Measurements from ENCODE around the gene ACAA2.
A peak's percentile ranks its signal among the peaks of the same experiment; 100 is the strongest.

Gene ACAA2

DNA sequence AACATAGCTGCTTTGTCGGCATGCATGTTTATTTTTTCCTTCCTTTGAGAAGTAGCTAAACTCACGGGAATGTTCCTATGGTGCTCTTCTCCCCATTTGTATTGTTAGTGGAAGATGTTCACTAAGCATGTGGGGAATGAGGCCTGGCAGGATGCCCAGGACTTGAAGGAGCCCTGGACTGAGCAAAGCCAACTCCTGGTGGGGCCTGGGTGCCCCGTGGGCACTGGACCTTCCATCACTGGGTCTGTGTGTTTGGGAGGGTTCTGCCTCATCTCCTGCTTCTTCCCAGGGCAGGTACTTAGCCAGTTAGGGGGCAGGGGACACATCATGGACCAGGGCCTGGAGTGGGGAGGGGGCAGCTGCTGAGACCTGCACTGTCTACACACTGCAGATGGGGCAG lies 49.3 kb downstream of the ACAA2 start:
- no peak for DNase-seq

DNA sequence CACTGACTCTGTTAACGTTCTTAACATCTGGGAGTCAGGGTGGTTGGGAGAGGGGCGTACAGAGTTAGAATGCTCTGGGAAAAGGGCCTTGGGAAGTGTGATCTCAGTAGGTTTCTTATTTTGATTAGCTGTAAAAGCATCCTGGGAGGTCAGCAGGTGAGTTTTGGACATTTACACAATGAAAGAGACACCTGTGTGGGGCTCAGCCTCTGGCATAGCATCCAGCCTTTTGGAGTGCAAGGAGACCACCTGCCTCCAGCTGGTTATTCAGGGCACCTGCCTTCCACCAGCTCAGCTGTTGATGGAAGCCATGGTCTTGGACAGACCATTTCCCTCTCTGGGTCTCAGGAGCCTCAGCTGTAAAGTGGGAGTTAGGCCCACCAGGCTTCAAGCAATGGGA lies 49.7 kb downstream of the ACAA2 start:
- no peak for DNase-seq

DNA sequence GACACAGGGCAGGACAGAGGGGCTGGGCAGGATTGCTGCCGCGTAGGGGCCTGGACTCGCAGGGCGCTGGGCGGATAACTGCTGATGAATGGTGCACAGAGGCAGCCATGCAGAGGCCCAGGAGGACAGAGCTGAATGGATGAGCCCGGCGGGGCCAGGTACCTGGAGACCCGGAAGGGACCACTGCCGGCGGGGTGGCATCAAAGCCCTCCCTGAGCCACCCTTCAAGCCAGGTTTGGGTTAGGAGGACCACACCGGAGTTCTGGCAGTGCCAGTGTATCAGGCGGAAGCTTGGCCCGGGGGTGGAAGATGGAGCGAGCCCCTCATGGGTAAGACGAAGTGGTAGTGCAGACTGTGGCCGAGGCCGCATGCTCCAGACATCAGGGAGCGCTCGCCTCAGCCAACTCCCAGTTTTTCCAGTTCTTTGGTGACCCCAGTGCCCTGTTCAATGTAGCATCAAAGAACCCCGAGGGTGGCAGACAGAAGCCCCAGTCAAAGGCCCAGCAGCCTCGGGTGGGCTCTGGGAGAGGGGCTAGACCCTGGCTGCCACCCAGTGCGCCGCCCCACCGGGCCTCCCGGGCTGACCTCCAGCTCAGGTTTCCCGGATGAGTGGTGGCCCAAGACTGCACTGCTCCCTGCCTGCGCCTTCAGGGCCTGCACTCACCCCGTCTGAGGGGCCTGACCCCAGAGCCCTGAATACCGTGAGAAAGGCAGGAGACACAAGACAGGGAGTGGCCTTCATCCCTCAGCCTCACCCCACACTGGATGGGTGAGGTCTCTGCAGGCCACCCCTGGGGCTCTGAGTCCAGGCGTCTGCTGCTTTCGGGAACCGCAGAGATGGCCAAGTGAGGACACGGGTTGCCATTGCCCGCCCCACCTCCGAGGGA lies 50.9 kb downstream of the ACAA2 start:
- no peak for DNase-seq

DNA sequence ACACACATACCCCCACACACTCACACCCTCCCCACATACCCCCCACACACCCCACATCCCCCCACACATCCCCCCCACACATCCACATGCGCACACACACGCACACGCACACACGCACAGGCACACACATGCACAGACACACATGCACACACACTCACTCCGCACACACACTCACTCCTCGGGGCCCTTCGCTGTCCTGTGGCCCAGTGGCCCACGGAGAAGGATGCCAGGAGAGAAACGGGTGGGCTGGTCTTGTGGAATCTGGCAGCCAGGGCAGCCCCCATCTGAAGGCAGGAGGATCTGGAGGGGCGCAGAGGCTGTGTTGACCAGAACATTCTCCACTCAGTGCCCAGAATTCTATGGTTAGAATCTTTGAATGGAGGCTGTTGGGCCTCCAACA lies 51.6 kb downstream of the ACAA2 start:
- no peak for DNase-seq

DNA sequence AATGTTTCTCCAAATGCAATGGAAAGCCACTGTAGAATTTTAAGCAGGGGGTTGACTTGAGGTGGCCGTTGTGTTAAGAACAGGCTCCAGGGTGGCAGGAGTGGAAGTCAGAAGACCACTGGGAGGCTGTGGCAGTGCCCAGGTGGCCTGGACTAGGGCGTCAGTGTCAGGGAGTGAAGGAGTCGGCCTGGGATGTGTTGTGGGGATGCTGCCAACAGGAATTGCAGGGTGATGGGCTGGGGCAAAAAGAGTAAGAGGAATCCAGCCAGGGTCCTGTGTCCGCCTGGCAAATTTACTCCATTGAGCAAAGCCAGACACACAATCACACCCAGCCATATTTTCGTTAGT lies 55.1 kb downstream of the ACAA2 start:
- DNase-seq, result no peak

DNA sequence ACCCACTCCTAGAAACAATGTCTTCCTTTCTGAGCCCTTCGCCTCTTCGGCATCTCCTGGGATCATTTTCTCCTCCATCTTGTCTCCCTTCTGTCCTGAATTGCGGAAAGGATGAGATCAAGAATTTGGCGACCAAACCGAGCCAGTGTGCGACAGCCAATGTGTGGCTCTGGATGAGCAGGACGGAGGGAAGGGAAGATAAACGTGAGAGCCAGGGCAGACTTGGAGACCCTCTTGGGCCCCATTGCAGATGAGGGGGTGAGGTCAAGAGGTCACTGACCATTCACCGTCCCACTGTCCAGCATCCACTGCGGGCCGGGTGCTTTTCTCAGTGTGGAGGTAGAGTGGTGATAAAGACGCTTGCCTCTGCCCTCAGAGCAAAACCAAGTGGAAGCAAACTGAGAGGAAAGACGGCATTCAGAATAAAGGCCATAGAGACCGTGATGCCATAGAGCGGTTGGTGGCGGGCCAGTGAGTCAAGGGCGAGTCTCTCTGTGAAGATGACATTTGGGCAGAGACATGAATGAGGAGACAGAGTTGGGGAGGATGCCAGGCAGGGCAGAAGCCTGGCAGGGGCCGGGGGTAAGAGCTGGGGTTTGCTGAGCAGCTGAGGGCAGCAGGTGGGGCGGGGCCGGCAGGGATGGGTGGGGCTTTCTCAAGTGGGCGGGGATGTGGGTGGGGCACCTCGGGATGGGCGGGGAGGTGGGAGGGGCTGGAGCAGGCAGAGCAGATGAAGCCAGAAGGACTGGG lies 55.6 kb downstream of the ACAA2 start:
- no peak for DNase-seq

DNA sequence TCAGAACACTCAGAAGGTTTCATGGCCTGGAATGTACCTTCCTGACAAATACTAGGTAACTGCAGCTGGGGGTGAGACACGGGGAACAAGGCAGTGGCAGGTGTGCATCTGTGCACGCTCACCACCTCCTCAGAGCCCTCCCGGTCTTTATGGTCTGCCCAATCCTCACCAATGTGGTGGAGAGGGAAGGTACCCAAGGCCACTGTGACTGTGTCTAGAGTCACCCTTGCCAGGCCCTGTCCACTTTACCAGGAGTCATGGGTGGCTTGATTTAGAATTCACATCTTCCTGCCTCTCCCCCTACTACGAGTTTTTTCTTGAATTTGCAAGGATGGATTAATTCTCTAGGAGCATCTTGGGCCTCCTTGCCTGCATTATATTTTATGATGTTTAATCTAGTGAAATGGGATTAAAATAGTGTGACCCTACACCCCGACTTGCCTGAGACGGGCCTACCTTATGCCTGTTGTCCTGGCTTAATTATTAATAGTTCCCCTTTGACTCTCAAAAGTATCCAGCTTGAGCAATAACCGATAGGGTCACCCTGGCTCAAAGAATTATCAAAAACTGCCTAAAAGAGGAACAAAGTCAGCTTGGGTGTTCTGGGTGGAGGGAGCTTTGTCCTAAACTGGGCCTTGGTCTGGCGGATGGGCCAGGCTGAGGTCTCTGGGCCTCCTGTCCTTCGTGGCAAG lies 56.5 kb downstream of the ACAA2 start:
- DNase-seq, result no peak

DNA sequence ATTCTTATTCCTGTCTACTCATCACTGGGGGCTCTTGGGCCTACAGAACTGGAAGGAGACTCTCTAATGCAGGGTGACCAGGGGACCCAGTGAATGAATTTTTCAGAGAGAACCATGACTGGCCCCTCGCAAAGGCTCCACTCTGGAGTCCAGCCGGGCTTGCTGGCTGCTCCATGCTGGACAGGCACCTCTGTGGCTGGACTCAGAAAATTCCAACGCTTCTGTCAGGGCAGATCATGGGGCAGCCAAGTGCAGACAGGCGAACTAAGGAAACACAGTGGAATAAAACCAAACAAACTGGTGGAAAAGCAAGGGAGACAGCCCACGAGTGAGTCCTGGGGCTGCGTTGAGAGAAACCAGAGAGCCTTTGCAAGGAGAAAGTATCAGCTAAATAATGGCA lies 57.2 kb downstream of the ACAA2 start:
- no peak for DNase-seq

DNA sequence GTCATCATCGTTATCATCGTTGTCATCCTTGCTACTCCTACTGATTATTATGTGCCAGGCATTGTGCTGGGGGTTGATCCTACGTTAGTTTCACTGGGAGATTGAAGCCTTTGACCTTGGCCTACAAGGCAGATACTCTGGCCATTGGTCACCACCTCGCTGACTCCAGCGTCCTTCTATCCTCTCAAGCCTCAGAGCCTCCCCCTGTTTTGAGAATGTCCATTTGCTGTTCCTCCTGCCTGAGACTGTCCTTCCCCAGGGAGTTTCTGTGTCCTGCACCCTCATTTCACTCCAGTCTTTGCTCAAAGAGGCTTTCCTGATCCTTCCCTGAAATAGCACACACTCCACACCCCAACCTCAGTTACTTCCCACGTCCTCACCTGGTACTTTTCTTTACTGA lies 57.8 kb downstream of the ACAA2 start:
- DNase-seq, result no peak

DNA sequence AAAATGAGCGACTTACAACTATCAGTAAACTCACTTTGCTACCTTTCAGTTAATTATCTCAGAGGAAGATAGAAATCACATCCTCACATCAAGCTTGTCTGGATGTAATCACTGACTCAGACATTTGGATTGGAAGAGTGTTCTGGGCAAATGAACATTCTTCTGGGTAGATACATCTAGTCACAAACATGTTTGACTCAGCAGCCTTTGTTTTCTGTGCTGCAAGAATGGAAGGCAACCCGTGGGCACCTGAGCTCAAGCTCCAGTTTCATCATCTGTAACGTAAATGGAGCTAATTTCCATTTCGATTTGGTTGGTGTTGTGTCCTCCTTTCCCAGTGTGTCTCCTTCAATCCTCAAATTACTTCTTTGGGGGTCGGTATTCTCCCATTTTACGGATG lies 58.5 kb downstream of the ACAA2 start:
- no peak for DNase-seq

DNA sequence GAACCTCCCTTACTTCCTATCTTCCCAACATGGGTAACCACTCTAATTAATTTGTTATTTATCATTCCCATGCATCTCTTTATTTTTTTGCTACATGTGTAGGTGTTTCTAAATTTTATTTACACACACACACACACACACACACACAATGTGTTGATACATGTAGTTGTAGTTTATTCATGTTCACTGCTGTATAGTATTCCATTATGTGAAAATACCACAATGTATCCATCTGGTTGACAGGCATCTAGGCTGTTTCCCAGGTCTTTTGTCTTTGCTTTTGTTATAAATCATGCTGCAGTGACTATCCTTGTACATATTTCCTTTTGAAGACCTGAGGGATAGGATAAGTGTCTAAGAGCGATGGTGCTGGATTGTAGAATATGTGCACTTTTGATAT lies 59.7 kb downstream of the ACAA2 start:
- no peak for DNase-seq

DNA sequence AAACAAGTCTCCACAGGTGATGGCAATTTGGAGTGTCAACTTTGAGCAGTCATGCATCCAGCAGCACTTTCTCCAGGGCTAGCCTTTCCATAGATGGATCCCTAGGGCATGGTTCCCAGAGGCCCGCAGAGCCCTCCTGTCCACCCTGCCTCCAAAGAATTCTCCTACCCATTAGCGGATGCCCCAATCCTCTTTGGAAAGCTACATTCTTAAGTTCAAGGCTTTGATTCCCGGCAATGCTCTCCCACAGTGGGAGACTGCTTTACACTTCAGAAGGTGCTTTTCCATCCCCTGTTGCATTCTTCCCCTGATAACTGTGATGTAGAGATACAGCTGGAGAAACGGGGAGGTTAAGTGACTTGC lies 61.3 kb downstream of the ACAA2 start:
- no peak for DNase-seq

DNA sequence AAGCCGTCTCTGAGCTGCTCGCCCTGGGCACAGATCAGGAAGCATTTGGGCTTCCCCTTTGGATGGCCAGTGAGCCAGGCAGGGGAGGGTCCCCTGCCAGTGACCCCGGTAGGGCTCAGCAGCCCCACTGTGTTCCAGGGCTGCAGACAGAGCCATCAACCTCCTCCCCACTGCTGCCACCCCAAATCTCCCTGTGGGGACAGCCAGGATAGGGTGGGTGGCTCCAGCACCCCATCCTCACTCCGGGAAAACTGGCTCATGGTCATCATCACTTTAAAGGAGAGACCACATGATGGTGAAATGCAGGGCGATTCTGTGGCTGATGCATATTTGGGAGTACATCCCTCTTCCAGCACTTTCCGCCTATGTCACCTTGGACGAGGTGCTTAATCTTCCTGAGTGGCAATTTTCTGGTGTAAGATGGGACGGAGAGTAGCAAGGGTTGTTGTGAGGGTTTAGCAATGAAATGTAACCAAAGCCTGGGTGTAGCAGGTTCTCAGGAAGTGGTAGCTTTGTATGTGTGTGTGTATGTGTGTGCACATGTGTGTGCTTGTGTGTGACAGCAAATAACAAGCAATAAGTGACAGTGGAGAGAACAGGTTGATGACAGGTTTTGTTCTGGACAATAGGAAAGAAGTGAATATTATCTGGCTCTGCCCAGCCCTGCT lies 61.8 kb downstream of the ACAA2 start:
- peak; percentile 46 for DNase-seq

DNA sequence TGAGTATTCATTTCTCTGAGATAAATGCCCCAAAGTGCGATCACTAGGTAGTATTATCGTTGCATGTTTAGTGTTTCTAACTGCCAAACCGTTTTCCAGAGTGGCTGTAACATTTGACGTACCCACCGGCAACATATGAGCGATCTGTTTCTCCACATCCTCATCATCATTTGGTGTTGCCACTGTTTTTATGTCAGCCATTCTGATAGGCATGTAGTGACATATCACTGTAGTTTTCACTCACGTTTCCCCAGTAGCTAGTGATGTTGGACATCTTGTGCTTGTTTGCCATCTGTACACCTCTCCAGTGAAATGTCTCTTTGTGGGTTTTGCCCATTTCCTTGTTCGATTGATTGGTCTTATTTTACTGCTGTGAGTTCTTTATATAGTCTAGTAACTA lies 63.8 kb downstream of the ACAA2 start:
- no peak for DNase-seq

DNA sequence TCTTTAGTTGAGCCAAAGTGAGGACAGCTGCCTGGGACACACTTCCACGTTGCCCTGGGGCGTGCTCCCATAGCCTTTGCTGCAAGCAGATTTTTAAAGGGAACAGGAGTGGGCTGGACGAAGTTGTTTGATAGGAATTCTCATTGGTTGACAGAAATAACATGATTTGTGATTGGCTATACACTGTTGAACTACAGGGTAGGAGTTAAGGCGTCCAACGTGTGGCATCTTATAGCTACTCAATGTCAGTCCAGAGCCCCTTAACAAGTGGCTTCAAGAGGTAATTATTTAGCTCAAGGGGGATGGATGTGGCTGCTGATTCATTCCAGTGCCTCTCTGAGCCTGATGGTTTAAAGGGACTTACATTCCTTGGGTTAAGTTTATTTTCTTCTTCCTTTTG lies 65.5 kb downstream of the ACAA2 start:
- no peak for DNase-seq

DNA sequence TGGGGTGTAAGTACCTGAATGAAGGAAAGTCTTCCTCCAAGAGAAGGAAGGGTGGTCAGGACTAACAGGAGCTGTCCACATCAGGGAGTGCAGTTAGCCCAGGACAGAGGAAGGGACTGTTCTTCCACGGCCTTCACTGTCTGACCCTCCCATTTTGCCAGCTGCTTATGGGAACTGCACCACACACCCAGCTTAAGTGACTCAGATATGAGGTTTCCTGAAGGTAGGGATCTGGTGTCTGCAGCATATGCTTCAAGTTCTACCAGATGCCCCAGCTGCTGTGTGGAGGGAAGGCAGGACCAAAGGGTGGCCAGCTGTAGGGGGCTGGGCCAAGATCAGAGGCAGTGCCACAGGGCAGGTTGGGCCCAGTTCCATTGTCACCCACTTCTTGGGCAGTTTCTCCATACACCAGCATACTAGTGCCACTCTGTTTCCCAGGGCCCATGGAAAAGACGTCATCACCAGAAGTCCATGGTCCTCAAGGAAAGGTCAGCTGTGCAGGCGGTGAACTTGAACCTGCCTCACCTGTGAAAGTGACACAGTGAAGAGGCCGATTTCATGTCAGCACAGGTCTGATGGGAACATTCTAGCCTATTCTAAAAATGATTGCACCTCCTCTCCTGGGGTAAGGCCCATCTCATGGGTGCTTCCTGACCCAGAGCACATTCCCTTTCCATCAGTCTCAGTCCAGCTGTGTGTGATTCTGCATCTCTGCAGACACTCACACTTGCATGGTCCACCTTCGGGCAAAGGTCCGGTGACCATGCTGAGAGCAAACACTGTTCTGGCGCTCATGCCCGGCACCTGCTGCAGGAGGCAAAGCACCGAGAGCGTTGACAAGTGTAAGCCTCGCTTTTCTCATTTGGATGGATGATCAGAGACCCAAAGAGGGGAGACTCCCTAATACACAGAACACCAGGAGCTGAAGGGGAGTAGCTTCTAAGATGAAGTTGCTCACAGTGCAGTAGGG lies 68.0 kb downstream of the ACAA2 start:
- DNase-seq, result no peak

DNA sequence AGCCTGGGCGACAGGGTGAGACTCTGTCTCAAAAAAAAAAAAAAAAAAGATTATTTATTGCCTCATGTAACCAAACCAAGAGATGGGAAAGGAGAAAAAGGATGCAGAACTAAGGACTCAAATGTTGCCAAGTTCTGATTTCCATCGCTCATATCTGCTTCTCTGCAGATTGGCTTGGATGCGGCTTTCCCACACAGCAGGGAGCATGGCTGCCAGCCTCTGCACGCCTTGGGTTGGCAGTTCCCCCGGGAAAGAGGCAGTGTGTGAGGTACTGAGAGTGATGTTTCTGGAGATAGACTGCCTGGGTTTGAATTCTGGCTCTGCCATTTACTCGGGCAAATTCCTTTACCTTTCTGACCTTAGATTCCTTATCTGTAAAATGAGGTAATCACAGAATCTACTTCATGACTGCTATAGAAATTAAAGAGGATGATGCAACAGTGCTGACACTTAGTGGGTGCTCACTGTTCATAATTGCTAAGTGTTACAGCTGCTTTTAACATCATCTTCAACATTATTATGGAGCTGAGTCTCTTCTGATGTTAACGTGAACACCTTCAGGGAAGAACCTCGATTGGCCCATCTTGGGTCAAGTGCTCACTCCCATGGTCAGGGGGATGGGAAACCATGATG lies 68.8 kb downstream of the ACAA2 start:
- no peak for DNase-seq

DNA sequence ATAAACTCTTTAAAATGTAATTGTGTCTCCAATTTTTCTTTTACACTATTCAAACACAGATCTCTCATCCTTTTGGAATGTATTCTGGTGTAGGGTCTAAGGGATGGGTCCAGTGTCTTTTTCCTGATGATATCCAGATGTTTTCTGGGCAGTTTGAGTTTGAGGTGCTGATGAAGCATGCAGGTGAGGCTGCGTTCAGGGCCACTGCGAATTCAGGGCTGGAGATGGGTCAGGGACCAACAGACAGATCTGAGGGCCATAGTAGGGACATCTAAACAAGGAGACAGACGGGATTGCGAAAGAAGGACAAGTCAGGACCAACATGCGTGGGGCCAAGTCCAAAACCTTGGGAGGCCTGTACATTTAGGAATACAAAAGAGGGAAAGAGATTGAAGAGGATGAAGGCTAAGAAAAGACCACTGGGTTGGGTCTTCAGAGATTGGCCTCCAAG lies 70.2 kb downstream of the ACAA2 start:
- DNase-seq, result no peak

DNA sequence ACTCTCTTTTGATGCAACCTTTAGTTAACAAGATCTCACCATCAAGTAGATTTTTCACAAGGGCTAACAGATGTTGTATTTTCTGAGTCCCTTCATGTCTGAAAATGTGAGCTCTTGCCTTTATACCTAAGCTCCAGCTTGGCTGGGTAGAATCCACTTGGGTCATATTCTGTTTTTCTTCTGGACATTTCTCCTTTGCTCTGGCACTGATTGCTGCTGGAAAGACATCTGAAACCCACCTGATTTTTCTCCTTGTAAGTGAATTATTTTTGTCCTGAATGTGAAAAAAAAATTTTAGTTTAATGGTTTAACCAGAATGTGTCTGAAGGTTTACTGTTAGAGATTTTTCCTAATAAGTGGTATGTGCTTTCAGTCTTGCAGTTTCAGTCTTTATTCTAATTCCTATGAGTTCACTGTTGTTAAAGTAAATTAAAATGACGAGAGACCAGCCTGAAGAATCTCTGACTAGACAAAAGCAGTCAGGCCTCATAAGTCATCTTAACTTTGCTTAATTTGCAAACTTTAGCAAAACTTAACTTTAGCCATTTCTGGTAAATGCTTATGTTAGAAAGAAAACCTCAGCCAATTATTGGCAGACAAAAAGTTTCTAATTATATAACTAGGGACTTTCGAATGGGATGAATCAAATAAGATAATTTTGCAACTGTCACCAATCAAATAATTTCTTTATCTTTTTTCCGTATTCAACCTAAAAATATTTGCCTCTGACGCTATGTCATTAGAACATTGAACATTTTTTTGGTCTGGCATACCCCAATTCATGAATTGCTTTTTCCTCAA lies 70.8 kb downstream of the ACAA2 start:
- no peak for DNase-seq

DNA sequence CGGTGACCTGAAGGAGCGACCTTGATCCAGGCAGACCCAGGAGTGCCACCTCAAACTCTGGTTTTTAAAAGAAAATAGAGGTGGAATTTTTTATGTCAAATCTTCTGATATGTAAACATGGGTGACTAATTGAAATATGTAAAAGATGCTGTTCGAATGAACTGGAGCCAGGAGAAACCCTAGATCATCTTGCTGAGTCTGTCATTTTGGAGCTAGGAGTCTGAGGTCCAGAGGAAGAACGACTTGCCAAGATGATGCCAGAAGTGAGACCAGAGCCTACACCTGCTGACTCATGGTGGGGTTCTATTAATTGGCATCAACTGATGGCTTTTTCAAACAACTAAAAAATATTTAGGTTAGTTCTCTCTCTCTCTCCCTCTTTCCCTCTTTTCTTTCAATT lies 74.1 kb downstream of the ACAA2 start:
- DNase-seq, result no peak

DNA sequence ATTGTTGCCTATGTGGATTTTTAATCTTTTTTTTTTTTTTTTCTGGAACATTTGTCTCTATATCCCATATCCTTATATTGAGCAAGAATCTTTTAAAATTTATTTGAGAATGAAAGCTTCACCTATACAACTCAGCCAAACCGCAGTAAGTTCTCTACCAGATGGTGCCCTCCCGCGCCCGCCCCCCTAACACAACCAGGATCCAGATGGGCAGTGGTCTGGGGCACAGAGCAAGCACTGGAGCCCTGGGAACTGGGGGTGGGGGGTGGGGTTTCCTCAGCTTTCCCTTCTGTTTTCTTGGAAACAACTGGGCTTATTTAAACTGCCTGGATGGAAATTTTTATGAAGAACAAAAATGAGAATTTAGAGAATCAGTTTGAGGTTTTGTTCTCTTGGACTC lies 74.6 kb downstream of the ACAA2 start:
- DNase-seq, result no peak
